Nephron progenitor cell (in vitro differentiated cells): ENCODE data around the gene DYRK3.

Experiments
- DNase-seq: peaks from one replicate; pipeline ENCODE4 v3.0.0; 2021
- H3K27ac Mint-ChIP-seq: 2 replicates; pipeline ENCODE4 v1.8.0; 2021; ENCODE audit warnings: mild to moderate bottlenecking, moderate library complexity, mixed read lengths
- H3K27me3 Mint-ChIP-seq: 2 replicates; pipeline ENCODE4 v1.8.0; 2021; ENCODE audit warnings: mild to moderate bottlenecking, low read depth, mixed read lengths; ENCODE audit not compliant: poor library complexity
- H3K36me3 Mint-ChIP-seq: 2 replicates; pipeline ENCODE4 v1.8.0; 2021; ENCODE audit warnings: low read depth, mixed read lengths
- H3K4me1 Mint-ChIP-seq: 2 replicates; pipeline ENCODE4 v1.8.0; 2021; ENCODE audit warnings: mixed read lengths
- H3K4me3 Mint-ChIP-seq: 2 replicates; pipeline ENCODE4 v1.8.0; 2021; ENCODE audit warnings: mild to moderate bottlenecking, moderate library complexity, mixed read lengths
- H3K9me3 Mint-ChIP-seq: 2 replicates; pipeline ENCODE4 v1.8.0; 2021; ENCODE audit warnings: mild to moderate bottlenecking, moderate library complexity, mixed read lengths
- CTCF ChIP-seq: fragments of 200-600 bp; sonication (generic); IDR thresholded peaks from 2 replicates; pipeline ENCODE4 v1.5.0; 2021; ENCODE audit warnings: antibody characterized with exemption

DYRK3 gene

DNA sequence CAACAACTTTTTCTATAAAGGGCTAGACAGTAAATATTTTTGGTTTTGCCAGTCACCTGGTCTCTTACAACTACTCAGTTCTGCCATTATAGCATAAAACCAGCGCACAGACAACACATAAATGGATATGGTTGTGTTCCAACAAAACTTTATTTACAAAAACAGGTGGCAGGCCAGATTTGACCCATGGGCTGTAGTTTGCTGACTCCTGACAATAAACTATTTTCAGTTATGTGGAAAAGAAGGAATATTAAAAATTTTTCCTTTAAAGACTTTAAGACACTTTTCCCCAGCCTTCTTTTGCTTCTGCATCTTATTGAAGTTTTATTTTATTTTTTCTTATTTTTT, 39.0 kb upstream of the DYRK3 start:
- Mint-ChIP-seq H3K27me3 (no peaks in the 10 kb centered on the region), H3K27ac (no peak overlapping the region), H3K9me3 (no peaks in the 10 kb centered on the region), H3K4me3 (no peak overlapping the region), H3K36me3 (peaks cover 63% of the 10 kb centered on the region), H3K4me1 (no peaks in the 10 kb centered on the region)
- DNase-seq, result no peak
- TF ChIP-seq CTCF, result no peak

DNA sequence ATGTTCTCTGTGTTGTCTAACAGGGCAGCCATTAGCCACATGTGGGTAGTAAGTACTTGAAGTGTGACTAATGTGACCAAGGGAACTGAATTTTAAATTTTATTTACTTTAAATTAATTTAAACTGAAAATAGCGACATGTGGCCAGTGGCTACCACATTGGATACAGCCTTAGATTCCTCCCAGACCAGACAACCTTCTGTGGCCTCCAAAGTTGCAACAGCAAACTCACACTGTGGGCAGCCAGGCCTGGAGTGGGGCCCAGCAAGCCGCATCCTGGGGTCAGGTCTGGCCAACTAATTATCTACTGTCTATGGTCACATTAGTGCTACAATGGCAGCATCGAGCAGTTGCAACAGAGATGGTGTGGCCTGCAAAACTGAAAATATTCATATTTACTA, 34.8 kb upstream of the DYRK3 start:
- H3K9me3 Mint-ChIP-seq, result no peaks in the 10 kb centered on the region
- TF ChIP-seq CTCF, result no peak
- no peak for DNase-seq
- no peaks in the 10 kb centered on the region for H3K4me1 Mint-ChIP-seq
- H3K27ac Mint-ChIP-seq, result no peak overlapping the region
- peaks cover 41% of the 10 kb centered on the region for H3K36me3 Mint-ChIP-seq
- no peaks in the 10 kb centered on the region for H3K27me3 Mint-ChIP-seq
- no peak overlapping the region for H3K4me3 Mint-ChIP-seq

- H3K9me3 Mint-ChIP-seq, result no peaks in the 10 kb centered on the region
- H3K27me3 Mint-ChIP-seq, result no peaks in the 10 kb centered on the region
- peaks cover 27% of the 10 kb centered on the region for H3K36me3 Mint-ChIP-seq
Measured at GRCh38 chr1:206604861-206605260, 30.5 kb upstream of the DYRK3 start.

GRCh38 chr1:206606867-206607266, 28.5 kb upstream of the DYRK3 start:
- no peak overlapping the region for H3K4me3 Mint-ChIP-seq
- TF ChIP-seq CTCF, result peak; percentile 55
- peaks cover 13% of the 10 kb centered on the region for H3K4me1 Mint-ChIP-seq
- no peaks in the 10 kb centered on the region for H3K9me3 Mint-ChIP-seq
- DNase-seq, result no peak
- no peaks in the 10 kb centered on the region for H3K27me3 Mint-ChIP-seq
- no peak overlapping the region for H3K27ac Mint-ChIP-seq
- peaks cover 27% of the 10 kb centered on the region for H3K36me3 Mint-ChIP-seq

More at GRCh38 chr1:206604861-206605260, 30.5 kb upstream of the DYRK3 start:
- TF ChIP-seq CTCF, result no peak
- H3K4me1 Mint-ChIP-seq, result no peaks in the 10 kb centered on the region
- no peak overlapping the region for H3K27ac Mint-ChIP-seq
- H3K4me3 Mint-ChIP-seq, result no peak overlapping the region
- DNase-seq, result no peak

GRCh38 chr1:206608108-206608698, 27.1 kb upstream of the DYRK3 start:
- peaks cover 18% of the 10 kb centered on the region for H3K36me3 Mint-ChIP-seq
- peak; percentile 79 for TF ChIP-seq CTCF
- H3K4me1 Mint-ChIP-seq, result peaks cover 16% of the 10 kb centered on the region
- no peaks in the 10 kb centered on the region for H3K9me3 Mint-ChIP-seq
- H3K4me3 Mint-ChIP-seq, result no peak overlapping the region
- no peaks in the 10 kb centered on the region for H3K27me3 Mint-ChIP-seq
- peak; percentile 63 for DNase-seq
- H3K27ac Mint-ChIP-seq, result peak overlapping the region; percentile 3

DNA sequence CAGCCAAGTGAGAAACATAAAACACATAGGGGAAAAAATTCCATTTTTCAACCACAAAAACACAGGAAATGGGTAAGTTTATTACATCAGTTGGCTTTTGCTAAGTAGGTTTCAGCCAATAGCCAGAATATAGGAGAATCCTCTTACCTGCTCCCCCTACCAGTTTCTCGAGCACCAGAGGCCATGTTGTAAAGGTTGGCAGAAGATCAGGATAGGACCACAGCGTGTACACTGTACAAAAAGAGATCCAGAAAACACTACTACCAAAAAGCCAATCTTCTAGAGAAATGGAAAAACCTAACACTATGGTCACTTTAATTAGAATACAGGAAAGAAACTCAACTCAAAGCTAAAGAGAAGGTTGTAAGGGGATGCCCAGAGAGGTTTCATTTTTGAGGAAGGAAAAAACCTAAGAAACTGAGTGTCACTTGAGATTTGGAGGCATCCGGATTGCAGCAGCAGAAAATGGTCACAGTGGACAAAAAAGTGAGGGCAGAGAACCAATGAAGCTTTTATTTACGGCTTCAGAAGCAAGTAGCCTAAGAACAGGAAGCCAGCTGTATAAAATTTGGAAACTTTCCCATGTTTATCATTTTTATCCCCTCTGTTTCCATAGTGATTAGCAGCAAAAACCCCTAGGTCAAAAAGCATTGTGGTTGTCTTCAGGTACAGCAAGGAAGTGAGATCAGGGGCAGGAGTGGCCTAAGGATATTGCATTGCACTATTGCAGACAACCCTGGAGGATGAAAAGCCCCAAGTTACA, 25.9 kb upstream of the DYRK3 start:
- Mint-ChIP-seq H3K4me1 (peaks cover 16% of the 10 kb centered on the region), H3K27ac (peak overlapping the region; percentile 54), H3K36me3 (peaks cover 17% of the 10 kb centered on the region), H3K9me3 (no peaks in the 10 kb centered on the region), H3K27me3 (peaks cover 3% of the 10 kb centered on the region), H3K4me3 (peak overlapping the region; percentile 40)
- no peak for DNase-seq
- no peak for TF ChIP-seq CTCF
